Subcutaneous abdominal adipose tissue (tissue), 5 donors: ENCODE data around the gene CCDC85C.

Source experiments
- H3K27ac ChIP-seq: one replicate; pipeline ENCODE4 v1.7.0; 2013; ENCODE audit warnings: low read depth, mild to moderate bottlenecking, inconsistent platforms, low read length, moderate library complexity
- H3K27me3 ChIP-seq, 5 donors: one replicate each; pipeline ENCODE4 v1.7.0; 2013; ENCODE audit warnings: low read length in 5 of 5, inconsistent platforms in 1 of 5; ENCODE audit not compliant: control insufficient read depth in 5 of 5, insufficient read depth in 4 of 5
- H3K36me3 ChIP-seq, 5 donors: one replicate each; pipeline ENCODE4 v1.7.0; 2013; ENCODE audit warnings: low read length in 5 of 5; ENCODE audit not compliant: control insufficient read depth in 5 of 5, insufficient read depth in 5 of 5
- H3K4me1 ChIP-seq, 5 donors: one replicate each; pipeline ENCODE4 v1.7.0; 2013; ENCODE audit warnings: low read length in 5 of 5, mild to moderate bottlenecking in 3 of 5, moderate library complexity in 1 of 5; ENCODE audit not compliant: control insufficient read depth in 5 of 5, insufficient read depth in 5 of 5
- H3K4me3 ChIP-seq, 5 donors: one replicate each; pipeline ENCODE4 v1.7.0; 2013; ENCODE audit warnings: low read length in 5 of 5, low read depth in 1 of 5
- H3K9ac ChIP-seq, 5 donors: one replicate each; pipeline ENCODE4 v1.7.0; 2013; ENCODE audit warnings: low read length in 5 of 5, mild to moderate bottlenecking in 4 of 5, moderate library complexity in 3 of 5
- H3K9me3 ChIP-seq, 5 donors: one replicate each; pipeline ENCODE4 v1.7.0; 2013; ENCODE audit warnings: low read length in 5 of 5; ENCODE audit not compliant: control insufficient read depth in 5 of 5
- donor health status: healthy.
- donor health status: healthy.
- donor health status: healthy.
- donor health status: healthy.
- donor health status: healthy.

CCDC85C gene

GRCh38 chr14:99541677-99542470 lies 62.1 kb downstream of the CCDC85C start:
- Histone ChIP-seq H3K9me3 (no peaks in the 10 kb centered on the region), H3K36me3 (no peaks in the 10 kb centered on the region), H3K27me3 (peaks cover 4 to 36% (median 9%) of the 10 kb centered on the region in 5 donors), H3K4me3 (no peak overlapping the region), H3K27ac (no peak overlapping the region), H3K9ac (no peak overlapping the region), H3K4me1 (peaks cover 0 to 48% (median 5%) of the 10 kb centered on the region in 5 donors)

GRCh38 chr14:99541211-99541610 lies 62.8 kb downstream of the CCDC85C start:
- H3K36me3 ChIP-seq: no peaks in the 10 kb centered on the region
- peaks cover 0 to 48% (median 5%) of the 10 kb centered on the region in 5 donors for H3K4me1 ChIP-seq
- no peak overlapping the region for H3K4me3 ChIP-seq
- H3K9ac ChIP-seq: no peak overlapping the region
- no peak overlapping the region for H3K27ac ChIP-seq
- peaks cover 4 to 36% (median 9%) of the 10 kb centered on the region in 5 donors for H3K27me3 ChIP-seq
- H3K9me3 ChIP-seq: no peaks in the 10 kb centered on the region

- Histone ChIP-seq H3K27ac (peak overlapping the region; percentile 41), H3K4me1 (peaks cover 0 to 48% (median 5%) of the 10 kb centered on the region in 5 donors), H3K36me3 (no peaks in the 10 kb centered on the region), H3K27me3 (peaks cover under 1 to 28% (median 6%) of the 10 kb centered on the region in 5 donors), H3K9ac (no peak overlapping the region), H3K4me3 (no peak overlapping the region), H3K9me3 (no peaks in the 10 kb centered on the region)
These were observed 63.6 kb downstream of the CCDC85C start for GRCh38 chr14:99540196-99541032.

- H3K9ac ChIP-seq: no peak overlapping the region
- no peak overlapping the region for H3K4me3 ChIP-seq
- H3K36me3 ChIP-seq: no peaks in the 10 kb centered on the region
- peaks cover 0 to 21% (median 10%) of the 10 kb centered on the region in 5 donors for H3K27me3 ChIP-seq
- peak overlapping the region; percentile 41 for H3K27ac ChIP-seq
- H3K4me1 ChIP-seq: peaks cover 0 to 48% (median 5%) of the 10 kb centered on the region in 5 donors
- H3K9me3 ChIP-seq: no peaks in the 10 kb centered on the region
These were observed 64.5 kb downstream of the CCDC85C start for GRCh38 chr14:99539491-99539890.

- Histone ChIP-seq H3K36me3 (no peaks in the 10 kb centered on the region), H3K27me3 (peaks cover 0 to 14% (median 7%) of the 10 kb centered on the region in 5 donors), H3K9me3 (no peaks in the 10 kb centered on the region), H3K27ac (no peak overlapping the region), H3K4me3 (no peak overlapping the region), H3K9ac (no peak overlapping the region), H3K4me1 (peaks cover 0 to 48% (median 5%) of the 10 kb centered on the region in 5 donors)
These were observed 65.3 kb downstream of the CCDC85C start for GRCh38 chr14:99538733-99539132.

GRCh38 chr14:99538275-99538674 lies 65.7 kb downstream of the CCDC85C start:
- no peak overlapping the region for H3K27ac ChIP-seq
- H3K27me3 ChIP-seq: peaks cover 0 to 11% (median 7%) of the 10 kb centered on the region in 5 donors
- peaks cover 0 to 45% (median 5%) of the 10 kb centered on the region in 5 donors for H3K4me1 ChIP-seq
- no peak overlapping the region for H3K9ac ChIP-seq
- H3K36me3 ChIP-seq: no peaks in the 10 kb centered on the region
- no peaks in the 10 kb centered on the region for H3K9me3 ChIP-seq
- no peak overlapping the region for H3K4me3 ChIP-seq

GRCh38 chr14:99537399-99537798 lies 66.6 kb downstream of the CCDC85C start:
- no peak overlapping the region for H3K27ac ChIP-seq
- H3K36me3 ChIP-seq: no peaks in the 10 kb centered on the region
- H3K27me3 ChIP-seq: peaks cover 0 to 11% (median 7%) of the 10 kb centered on the region in 5 donors
- H3K4me3 ChIP-seq: no peak overlapping the region
- H3K9me3 ChIP-seq: no peaks in the 10 kb centered on the region
- peaks cover 0 to 36% (median 5%) of the 10 kb centered on the region in 5 donors for H3K4me1 ChIP-seq
- H3K9ac ChIP-seq: no peak overlapping the region

- peaks cover 0 to 24% (median 5%) of the 10 kb centered on the region in 5 donors for H3K4me1 ChIP-seq
- no peak overlapping the region for H3K9ac ChIP-seq
- no peak overlapping the region for H3K27ac ChIP-seq
- H3K9me3 ChIP-seq: no peaks in the 10 kb centered on the region
- H3K27me3 ChIP-seq: peaks cover 3 to 11% (median 7%) of the 10 kb centered on the region in 5 donors
- no peak overlapping the region for H3K4me3 ChIP-seq
- H3K36me3 ChIP-seq: no peaks in the 10 kb centered on the region
These were observed 67.9 kb downstream of the CCDC85C start for GRCh38 chr14:99535908-99536778.

GRCh38 chr14:99535448-99535847 lies 68.6 kb downstream of the CCDC85C start:
- peaks cover 0 to 17% (median 4%) of the 10 kb centered on the region in 5 donors for H3K4me1 ChIP-seq
- H3K36me3 ChIP-seq: no peaks in the 10 kb centered on the region
- no peak overlapping the region for H3K27ac ChIP-seq
- no peak overlapping the region for H3K9ac ChIP-seq
- no peaks in the 10 kb centered on the region for H3K9me3 ChIP-seq
- H3K27me3 ChIP-seq: peaks cover 3 to 11% (median 7%) of the 10 kb centered on the region in 5 donors
- H3K4me3 ChIP-seq: no peak overlapping the region
